H9 (cell line): ENCODE data around the gene STPG3. TPM values are rescaled to one million over a fixed set of nuclear protein-coding genes. Genes with fewer than 3 reads are reported as not detected.

Experiments used
- DNase-seq: peaks from one replicate; pipeline ENCODE4 v3.0.0-alpha.2; 2017
- H2AFZ ChIP-seq: one replicate; pipeline ENCODE4 v1.6.1; 2013; ENCODE audit warnings: mild to moderate bottlenecking, low read length, control low read depth, moderate library complexity
- H2AK5ac ChIP-seq: 2 replicates; pipeline ENCODE4 v1.6.1; 2013; ENCODE audit warnings: low read length, control low read depth, mixed read lengths; ENCODE audit not compliant: insufficient read length
- H2BK120ac ChIP-seq: one replicate; pipeline ENCODE4 v1.6.1; 2013; ENCODE audit warnings: low read depth, mild to moderate bottlenecking, low read length, control low read depth, inconsistent platforms; ENCODE audit not compliant: poor library complexity, severe bottlenecking
- H2BK12ac ChIP-seq: 2 replicates; pipeline ENCODE4 v1.6.1; 2013; ENCODE audit warnings: low read length, control low read depth, mixed read lengths, low read depth; ENCODE audit not compliant: insufficient read length
- H2BK15ac ChIP-seq: 2 replicates; pipeline ENCODE4 v1.6.1; 2013; ENCODE audit warnings: low read depth, low read length, control low read depth
- H2BK20ac ChIP-seq: one replicate; pipeline ENCODE4 v1.6.1; 2013; ENCODE audit warnings: low read depth, mild to moderate bottlenecking, low read length, control low read depth, inconsistent platforms; ENCODE audit not compliant: poor library complexity, severe bottlenecking
- H2BK5ac ChIP-seq: 2 replicates; pipeline ENCODE4 v1.6.1; 2013; ENCODE audit warnings: low read length, control low read depth, mixed read lengths; ENCODE audit not compliant: insufficient read length
- H3K14ac ChIP-seq: 2 replicates; pipeline ENCODE4 v1.6.1; 2013; ENCODE audit warnings: low read length, control low read depth; ENCODE audit not compliant: insufficient read depth
- H3K18ac ChIP-seq: 2 replicates; pipeline ENCODE4 v1.6.1; 2013; ENCODE audit warnings: low read depth, mild to moderate bottlenecking, mixed read lengths, low read length, control low read depth; ENCODE audit not compliant: insufficient read length
- H3K23ac ChIP-seq: 2 replicates; pipeline ENCODE4 v1.6.1; 2013; ENCODE audit warnings: low read length, control low read depth, mixed read lengths, low read depth; ENCODE audit not compliant: insufficient read length
- H3K23me2 ChIP-seq: 2 replicates; pipeline ENCODE4 v1.6.1; 2013; ENCODE audit warnings: low read depth, mild to moderate bottlenecking, mixed read lengths, low read length, control low read depth; ENCODE audit not compliant: insufficient read length, poor library complexity, severe bottlenecking
- H3K27ac ChIP-seq: 2 replicates; pipeline ENCODE4 v1.5.1; 2013; ENCODE audit warnings: low read length, control low read depth, mixed read lengths, low read depth; ENCODE audit not compliant: insufficient read length
- H3K27me3 ChIP-seq: 2 replicates; pipeline ENCODE4 v1.6.1; 2013; ENCODE audit warnings: low read length, control low read depth, inconsistent platforms; ENCODE audit not compliant: insufficient read depth
- H3K4ac ChIP-seq: 2 replicates; pipeline ENCODE4 v1.6.1; 2013; ENCODE audit warnings: low read depth, mild to moderate bottlenecking, control low read depth, inconsistent platforms, low read length, moderate library complexity
- H3K4me1 ChIP-seq: 2 replicates; pipeline ENCODE4 v1.6.1; 2013; ENCODE audit warnings: low read length, control low read depth, inconsistent platforms; ENCODE audit not compliant: insufficient read depth
- H3K4me2 ChIP-seq: 2 replicates; pipeline ENCODE4 v1.6.1; 2013; ENCODE audit warnings: low read length, control low read depth, mixed read lengths; ENCODE audit not compliant: insufficient read length, insufficient read depth
- H3K56ac ChIP-seq: 2 replicates; pipeline ENCODE4 v1.6.1; 2013; ENCODE audit warnings: low read depth, mild to moderate bottlenecking, mixed read lengths, low read length, control low read depth; ENCODE audit not compliant: insufficient read length
- H3K79me1 ChIP-seq: 2 replicates; pipeline ENCODE4 v1.6.1; 2013; ENCODE audit warnings: low read depth, mild to moderate bottlenecking, moderate library complexity, low read length, control low read depth, inconsistent platforms; ENCODE audit not compliant: insufficient read depth, poor library complexity, severe bottlenecking
- H3K79me2 ChIP-seq: 2 replicates; pipeline ENCODE4 v1.6.1; 2013; ENCODE audit warnings: low read length, control low read depth, inconsistent platforms; ENCODE audit not compliant: insufficient read depth
- H3K9ac ChIP-seq: 2 replicates; pipeline ENCODE4 v1.6.1; 2013; ENCODE audit warnings: low read length, control low read depth, mixed read lengths; ENCODE audit not compliant: insufficient read length; ENCODE audit errors: extremely low read depth
- H3K9me3 ChIP-seq: one replicate; pipeline ENCODE4 v1.6.1; 2013; ENCODE audit warnings: low read depth, low read length, inconsistent platforms; ENCODE audit not compliant: control insufficient read depth
- H3T11ph ChIP-seq: one replicate; pipeline ENCODE4 v1.6.1; 2013; ENCODE audit warnings: mild to moderate bottlenecking, low read length, control low read depth, inconsistent platforms
- H4K20me1 ChIP-seq: one replicate; pipeline ENCODE4 v1.6.1; 2013; ENCODE audit not compliant: control insufficient read depth, insufficient read length, insufficient read depth
- H4K5ac ChIP-seq: 2 replicates; pipeline ENCODE4 v1.6.1; 2013; ENCODE audit warnings: low read depth, mild to moderate bottlenecking, mixed read lengths, low read length, control low read depth; ENCODE audit not compliant: insufficient read length
- H4K8ac ChIP-seq: replicated peaks from 2 replicates; pipeline ENCODE4 v1.6.1; 2013; ENCODE audit warnings: low read length, control low read depth, mixed read lengths, low read depth; ENCODE audit not compliant: insufficient read length
- H4K91ac ChIP-seq: 2 replicates; pipeline ENCODE4 v1.6.1; 2013; ENCODE audit warnings: low read depth, mild to moderate bottlenecking, moderate library complexity, mixed read lengths, low read length, control low read depth; ENCODE audit not compliant: insufficient read length
- H3K27ac Mint-ChIP-seq, 3 experiments: 2 replicates in 2 of 3; 3 replicates in 1 of 3; pipeline ENCODE4 v1.8.0; 2020 to 2021; ENCODE audit warnings: mixed read lengths in 3 of 3, mild to moderate bottlenecking in 1 of 3, moderate library complexity in 1 of 3
- H3K27me3 Mint-ChIP-seq: 2 replicates; pipeline ENCODE4 v1.8.0; 2021; ENCODE audit warnings: low read depth, mild to moderate bottlenecking, moderate library complexity, mixed read lengths
- H3K36me3 Mint-ChIP-seq, 3 experiments: 2 replicates in 2 of 3; 3 replicates in 1 of 3; pipeline ENCODE4 v1.8.0; 2020 to 2021; ENCODE audit warnings: low read depth in 3 of 3, mixed read lengths in 3 of 3; ENCODE audit not compliant: insufficient read depth in 1 of 3
- H3K4me1 Mint-ChIP-seq, 2 experiments: 2 replicates each; pipeline ENCODE4 v1.8.0; 2020; ENCODE audit warnings: mixed read lengths in 2 of 2
- H3K4me3 Mint-ChIP-seq, 2 experiments: 2 replicates in 1 of 2; 3 replicates in 1 of 2; pipeline ENCODE4 v1.8.0; 2020 to 2021; ENCODE audit warnings: mild to moderate bottlenecking in 2 of 2, mixed read lengths in 2 of 2, moderate library complexity in 1 of 2
- H3K9me3 Mint-ChIP-seq, 2 experiments: 2 replicates in 1 of 2; 3 replicates in 1 of 2; pipeline ENCODE4 v1.8.0; 2020; ENCODE audit warnings: mild to moderate bottlenecking in 2 of 2, mixed read lengths in 2 of 2, moderate library complexity in 1 of 2
- CTCF ChIP-seq: fragments of 200-600 bp; sonication (generic); conservative IDR thresholded peaks from 3 replicates; pipeline ENCODE4 v1.8.0; 2021; ENCODE audit warnings: antibody characterized with exemption, mild to moderate bottlenecking
- WGBS: extraction: QIAGEN DNeasy Blood & Tissue Kit; methylation state at CpG from one replicate; pipeline ENCODE4 v1.1.7; 2013; ENCODE audit warnings: missing lambda C conversion rate, low lambda C conversion rate, mixed read lengths; ENCODE audit not compliant: insufficient read length; ENCODE audit errors: extremely low coverage; 5-methylcytosine and 5-hydroxymethylcytosine counted together
- total RNA-seq: library from RNA; stranded (reverse); gene quantifications from 2 replicates; pipeline ENCODE4 v1.2.1, GENCODE V29; 2021

The STPG3 gene
- total RNA-seq, 1 experiment from 2014 or later: not detected

- peaks cover 3 to 9% of the 10 kb centered on the region in 2 experiments for H3K9me3 Mint-ChIP-seq
- Histone ChIP-seq H2BK15ac (no peak overlapping the region), H3K56ac (no peak overlapping the region), H4K20me1 (no peaks in the 10 kb centered on the region), H3K23ac (no peak overlapping the region), H3K9ac (no peak overlapping the region), H4K8ac (no peak overlapping the region), H3K27ac (no peak overlapping the region), H3K27me3 (peaks cover 5% of the 10 kb centered on the region; the same call in 1 of the 2 replicates), H2AK5ac (no peak overlapping the region), H4K5ac (no peak overlapping the region), H2BK12ac (no peak overlapping the region), H3K4me1 (peaks cover 5% of the 10 kb centered on the region; the same call in 1 of the 2 replicates), H2BK120ac (no peak overlapping the region), H2BK5ac (no peak overlapping the region), H3K79me2 (no peaks in the 10 kb centered on the region), H2BK20ac (no peak overlapping the region), H3K23me2 (peaks cover 7% of the 10 kb centered on the region), H3T11ph (no peak overlapping the region), H4K91ac (no peak overlapping the region), H3K14ac (no peak overlapping the region), H2AFZ (no peak overlapping the region), H3K4me2 (no peak overlapping the region), H3K9me3 (no peaks in the 10 kb centered on the region), H3K79me1 (no peaks in the 10 kb centered on the region), H3K18ac (no peak overlapping the region), H3K4ac (no peak overlapping the region)
- H3K4me1 Mint-ChIP-seq: peaks cover 32 to 41% of the 10 kb centered on the region in 2 experiments
- H3K27me3 Mint-ChIP-seq: peaks cover 49% of the 10 kb centered on the region
- peak; percentile 31 for DNase-seq
- no peak overlapping the region for H3K27ac Mint-ChIP-seq
- H3K36me3 Mint-ChIP-seq: peaks cover 0 to 5% (median 3%) of the 10 kb centered on the region in 3 experiments; a peak in 4 of 7 replicates
- H3K4me3 Mint-ChIP-seq: peak overlapping the region in 1 of 2 experiments; percentile 29; a peak in 1 of 5 replicates
- no CpG with 5 or more reads among the region's 7 CpGs for WGBS
- TF ChIP-seq CTCF: no peak
These were observed 46.9 kb downstream of the STPG3 start for GRCh38 chr9:137297966-137298365.
